HepG2 (cell line): Measurements from ENCODE around the gene DCUN1D4. TPM values are rescaled to one million over a fixed set of nuclear protein-coding genes. Genes with fewer than 3 reads are reported as not detected.
A peak's percentile ranks its signal among the peaks of the same experiment; 100 is the strongest.

Experiments used
- AGO1 ChIP-seq: fragments of 200-400 bp; formaldehyde crosslinking; IDR thresholded peaks from 2 replicates; pipeline ENCODE4 v1.6.1; 2017; ENCODE audit warnings: mild to moderate bottlenecking, low read depth, low read length, moderate library complexity; ENCODE audit not compliant: poor library complexity, severe bottlenecking
- ATRX ChIP-seq: sonication (generic); formaldehyde crosslinking; IDR thresholded peaks from 2 replicates; pipeline ENCODE4 v1.4.0; 2020; ENCODE audit warnings: missing genetic modification reagents, borderline replicate concordance
- CENPX ChIP-seq: sonication (generic); formaldehyde crosslinking; IDR thresholded peaks from 2 replicates; pipeline ENCODE4 v1.9.0; 2021; ENCODE audit warnings: mild to moderate bottlenecking, missing genetic modification reagents, moderate library complexity
- DNMT1 ChIP-seq: sonication (generic); formaldehyde crosslinking; IDR thresholded peaks from 2 replicates; pipeline ENCODE4 v1.5.1; 2020; ENCODE audit warnings: mild to moderate bottlenecking, missing genetic modification reagents
- ELK4 ChIP-seq: sonication (generic); formaldehyde crosslinking; IDR thresholded peaks from 2 replicates; pipeline ENCODE4 v1.9.0; 2021; ENCODE audit warnings: missing genetic modification reagents, borderline replicate concordance
- FOXC1 ChIP-seq: sonication (generic); formaldehyde crosslinking; IDR thresholded peaks from 2 replicates; pipeline ENCODE4 v1.8.0; 2022; ENCODE audit warnings: mild to moderate bottlenecking, missing genetic modification reagents, borderline replicate concordance
- IRF1 ChIP-seq: sonication (generic); formaldehyde crosslinking; IDR thresholded peaks from 2 replicates; pipeline ENCODE4 v1.4.0; 2020; ENCODE audit warnings: low read depth, mild to moderate bottlenecking, missing genetic modification reagents
- KLF13 ChIP-seq: sonication (generic); formaldehyde crosslinking; IDR thresholded peaks from 2 replicates; pipeline ENCODE4 v1.4.0; 2020; ENCODE audit warnings: mild to moderate bottlenecking, missing genetic modification reagents
- MTA3 ChIP-seq: sonication (generic); formaldehyde crosslinking; IDR thresholded peaks from 2 replicates; pipeline ENCODE4 v1.4.0; 2020; ENCODE audit warnings: missing genetic modification reagents
- PAX8 ChIP-seq: sonication (generic); formaldehyde crosslinking; IDR thresholded peaks from 2 replicates; pipeline ENCODE4 v1.8.0; 2022; ENCODE audit warnings: mild to moderate bottlenecking, missing genetic modification reagents, borderline replicate concordance
- PHB2 ChIP-seq: fragments of 450-650 bp; IDR thresholded peaks from 2 replicates; pipeline ENCODE4 v1.6.1; 2018; ENCODE audit not compliant: partially characterized antibody
- PHF21A ChIP-seq: sonication (generic); formaldehyde crosslinking; IDR thresholded peaks from 2 replicates; pipeline ENCODE4 v1.5.0; 2020; ENCODE audit warnings: mild to moderate bottlenecking, missing genetic modification reagents
- PHF8 ChIP-seq: sonication (generic); formaldehyde crosslinking; IDR thresholded peaks from 2 replicates; pipeline ENCODE4 v1.5.0; 2020; ENCODE audit warnings: missing genetic modification reagents
- SMAD3 ChIP-seq: sonication (generic); formaldehyde crosslinking; IDR thresholded peaks from 2 replicates; pipeline ENCODE4 v1.4.0; 2020; ENCODE audit warnings: missing genetic modification reagents
- SOX6 ChIP-seq, 2 experiments: fragments of 450-650 bp in 1 of 2; sonication (generic) in 1 of 2; formaldehyde crosslinking in 1 of 2; IDR thresholded peaks; 2 replicates each; pipeline versions ENCODE4 v1.4.0 to v1.6.1; 2017 to 2020; ENCODE audit warnings: antibody characterized with exemption in 1 of 2, mild to moderate bottlenecking in 1 of 2, missing genetic modification reagents in 1 of 2
- TP53 ChIP-seq: sonication (generic); formaldehyde crosslinking; conservative IDR thresholded peaks from 2 replicates; pipeline ENCODE4 v1.4.0; 2020; ENCODE audit warnings: missing genetic modification reagents
- UBTF ChIP-seq: sonication (generic); formaldehyde crosslinking; IDR thresholded peaks from 2 replicates; pipeline ENCODE4 v1.4.0; 2020; ENCODE audit warnings: mild to moderate bottlenecking, missing genetic modification reagents
- ZBTB46 ChIP-seq: sonication (generic); formaldehyde crosslinking; IDR thresholded peaks from 2 replicates; pipeline ENCODE4 v1.4.0; 2020; ENCODE audit warnings: mild to moderate bottlenecking, missing genetic modification reagents, borderline replicate concordance
- ZNF180 ChIP-seq: sonication (generic); formaldehyde crosslinking; IDR thresholded peaks from 2 replicates; pipeline ENCODE4 v1.4.0; 2020; ENCODE audit warnings: low read depth, missing genetic modification reagents, borderline replicate concordance
- ZNF20 ChIP-seq: sonication (generic); formaldehyde crosslinking; IDR thresholded peaks from 2 replicates; pipeline ENCODE4 v1.4.0; 2020; ENCODE audit warnings: mild to moderate bottlenecking, moderate library complexity, missing genetic modification reagents
- ZNF251 ChIP-seq: sonication (generic); formaldehyde crosslinking; IDR thresholded peaks from 2 replicates; pipeline ENCODE4 v1.9.0; 2021; ENCODE audit warnings: mild to moderate bottlenecking, missing genetic modification reagents
- ZNF367 ChIP-seq: sonication (generic); formaldehyde crosslinking; IDR thresholded peaks from 2 replicates; pipeline ENCODE4 v1.4.0; 2020; ENCODE audit warnings: missing genetic modification reagents, borderline replicate concordance
- ZNF460 ChIP-seq: sonication (generic); formaldehyde crosslinking; IDR thresholded peaks from 2 replicates; pipeline ENCODE4 v1.5.1; 2020; ENCODE audit warnings: missing genetic modification reagents, mild to moderate bottlenecking, borderline replicate concordance
- polyA plus RNA-seq, 8 experiments: library from polyadenylated mRNA; depleted of rRNA in 3 of 8; stranded (reverse) in 7 of 8; unstranded in 1 of 8; fragments of >200 nt; fragmentation: Illumina TruSeq in 4 of 8; extraction: Trizol in 4 of 8; gene quantifications; 2 replicates each; pipeline versions ENCODE4 v1.2.1 to v1.2.3, GENCODE V29; 2011 to 2016; ENCODE audit warnings: low read depth in 4 of 8, missing spikeins in 1 of 8, mixed read lengths in 1 of 8; ENCODE audit not compliant: insufficient read depth in 1 of 8
- total RNA-seq, 5 experiments: library from RNA; depleted of rRNA; stranded (reverse); fragments of >200 nt; fragmentation: Illumina TruSeq; extraction: Trizol; gene quantifications; 2 replicates each; pipeline ENCODE4 v1.2.3, GENCODE V29; 2016; ENCODE audit warnings: low read depth in 1 of 5

The DCUN1D4 gene
- total and polyA plus RNA-seq, 2 of the 13 experiments (the other 11 are each of a cell fraction or from before 2014, with no cell fraction given): 27.9 to 44.4 TPM

GRCh38 chr4:51842554-51843308 is at the start of gene DCUN1D4 (continued):
- TF ChIP-seq ELK4 (CRISPR knock-in tag) (no peak), SOX6 (IDR thresholded peaks at IDR 0.05) (no peak), SOX6 (CRISPR knock-in tag; IDR thresholded peaks at IDR 0.05) (no peak), IRF1 (CRISPR knock-in tag) (no peak), PHF21A (CRISPR knock-in tag) (peak; percentile 84), CENPX (CRISPR knock-in tag) (no peak), ZNF367 (no peak), KLF13 (CRISPR knock-in tag) (0 out of 2 replicates have a peak, but pooled peaks have one; percentile 0), UBTF (CRISPR knock-in tag) (peak; percentile 47; the same call in 1 of the 2 replicates), PHF8 (peak; percentile 71), ZNF180 (CRISPR knock-in tag) (no peak), DNMT1 (no peak), ZNF20 (no peak), PAX8 (CRISPR knock-in tag) (no peak), SMAD3 (CRISPR knock-in tag) (0 out of 2 replicates have a peak, but pooled peaks have one; percentile 33), ZBTB46 (CRISPR knock-in tag) (no peak), PHB2 (no peak), MTA3 (CRISPR knock-in tag) (no peak), TP53 (CRISPR knock-in tag) (no peak), ZNF460 (CRISPR knock-in tag) (no peak), AGO1 (peak; percentile 39), FOXC1 (CRISPR knock-in tag) (no peak), ATRX (CRISPR knock-in tag) (no peak), ZNF251 (CRISPR knock-in tag) (no peak)
